H9 (cell line): ENCODE data around the gene CISD1. TPM values are rescaled to one million over a fixed set of nuclear protein-coding genes. Genes with fewer than 3 reads are reported as not detected.

ENCODE experiments used
- DNase-seq: peaks from one replicate; pipeline ENCODE4 v3.0.0-alpha.2; 2017
- H2AFZ ChIP-seq: one replicate; pipeline ENCODE4 v1.6.1; 2013; ENCODE audit warnings: mild to moderate bottlenecking, low read length, control low read depth, moderate library complexity
- H2AK5ac ChIP-seq: 2 replicates; pipeline ENCODE4 v1.6.1; 2013; ENCODE audit warnings: low read length, control low read depth, mixed read lengths; ENCODE audit not compliant: insufficient read length
- H2BK120ac ChIP-seq: one replicate; pipeline ENCODE4 v1.6.1; 2013; ENCODE audit warnings: low read depth, mild to moderate bottlenecking, low read length, control low read depth, inconsistent platforms; ENCODE audit not compliant: poor library complexity, severe bottlenecking
- H2BK12ac ChIP-seq: 2 replicates; pipeline ENCODE4 v1.6.1; 2013; ENCODE audit warnings: low read length, control low read depth, mixed read lengths, low read depth; ENCODE audit not compliant: insufficient read length
- H2BK15ac ChIP-seq: 2 replicates; pipeline ENCODE4 v1.6.1; 2013; ENCODE audit warnings: low read depth, low read length, control low read depth
- H2BK20ac ChIP-seq: one replicate; pipeline ENCODE4 v1.6.1; 2013; ENCODE audit warnings: low read depth, mild to moderate bottlenecking, low read length, control low read depth, inconsistent platforms; ENCODE audit not compliant: poor library complexity, severe bottlenecking
- H2BK5ac ChIP-seq: 2 replicates; pipeline ENCODE4 v1.6.1; 2013; ENCODE audit warnings: low read length, control low read depth, mixed read lengths; ENCODE audit not compliant: insufficient read length
- H3K14ac ChIP-seq: 2 replicates; pipeline ENCODE4 v1.6.1; 2013; ENCODE audit warnings: low read length, control low read depth; ENCODE audit not compliant: insufficient read depth
- H3K18ac ChIP-seq: 2 replicates; pipeline ENCODE4 v1.6.1; 2013; ENCODE audit warnings: low read depth, mild to moderate bottlenecking, mixed read lengths, low read length, control low read depth; ENCODE audit not compliant: insufficient read length
- H3K23ac ChIP-seq: 2 replicates; pipeline ENCODE4 v1.6.1; 2013; ENCODE audit warnings: low read length, control low read depth, mixed read lengths, low read depth; ENCODE audit not compliant: insufficient read length
- H3K23me2 ChIP-seq: 2 replicates; pipeline ENCODE4 v1.6.1; 2013; ENCODE audit warnings: low read depth, mild to moderate bottlenecking, mixed read lengths, low read length, control low read depth; ENCODE audit not compliant: insufficient read length, poor library complexity, severe bottlenecking
- H3K27ac ChIP-seq: 2 replicates; pipeline ENCODE4 v1.5.1; 2013; ENCODE audit warnings: low read length, control low read depth, mixed read lengths, low read depth; ENCODE audit not compliant: insufficient read length
- H3K27me3 ChIP-seq: 2 replicates; pipeline ENCODE4 v1.6.1; 2013; ENCODE audit warnings: low read length, control low read depth, inconsistent platforms; ENCODE audit not compliant: insufficient read depth
- H3K4ac ChIP-seq: 2 replicates; pipeline ENCODE4 v1.6.1; 2013; ENCODE audit warnings: low read depth, mild to moderate bottlenecking, control low read depth, inconsistent platforms, low read length, moderate library complexity
- H3K4me1 ChIP-seq: 2 replicates; pipeline ENCODE4 v1.6.1; 2013; ENCODE audit warnings: low read length, control low read depth, inconsistent platforms; ENCODE audit not compliant: insufficient read depth
- H3K4me2 ChIP-seq: 2 replicates; pipeline ENCODE4 v1.6.1; 2013; ENCODE audit warnings: low read length, control low read depth, mixed read lengths; ENCODE audit not compliant: insufficient read length, insufficient read depth
- H3K56ac ChIP-seq: 2 replicates; pipeline ENCODE4 v1.6.1; 2013; ENCODE audit warnings: low read depth, mild to moderate bottlenecking, mixed read lengths, low read length, control low read depth; ENCODE audit not compliant: insufficient read length
- H3K79me1 ChIP-seq: 2 replicates; pipeline ENCODE4 v1.6.1; 2013; ENCODE audit warnings: low read depth, mild to moderate bottlenecking, moderate library complexity, low read length, control low read depth, inconsistent platforms; ENCODE audit not compliant: insufficient read depth, poor library complexity, severe bottlenecking
- H3K79me2 ChIP-seq: 2 replicates; pipeline ENCODE4 v1.6.1; 2013; ENCODE audit warnings: low read length, control low read depth, inconsistent platforms; ENCODE audit not compliant: insufficient read depth
- H3K9ac ChIP-seq: 2 replicates; pipeline ENCODE4 v1.6.1; 2013; ENCODE audit warnings: low read length, control low read depth, mixed read lengths; ENCODE audit not compliant: insufficient read length; ENCODE audit errors: extremely low read depth
- H3K9me3 ChIP-seq: one replicate; pipeline ENCODE4 v1.6.1; 2013; ENCODE audit warnings: low read depth, low read length, inconsistent platforms; ENCODE audit not compliant: control insufficient read depth
- H3T11ph ChIP-seq: one replicate; pipeline ENCODE4 v1.6.1; 2013; ENCODE audit warnings: mild to moderate bottlenecking, low read length, control low read depth, inconsistent platforms
- H4K20me1 ChIP-seq: one replicate; pipeline ENCODE4 v1.6.1; 2013; ENCODE audit not compliant: control insufficient read depth, insufficient read length, insufficient read depth
- H4K5ac ChIP-seq: 2 replicates; pipeline ENCODE4 v1.6.1; 2013; ENCODE audit warnings: low read depth, mild to moderate bottlenecking, mixed read lengths, low read length, control low read depth; ENCODE audit not compliant: insufficient read length
- H4K8ac ChIP-seq: replicated peaks from 2 replicates; pipeline ENCODE4 v1.6.1; 2013; ENCODE audit warnings: low read length, control low read depth, mixed read lengths, low read depth; ENCODE audit not compliant: insufficient read length
- H4K91ac ChIP-seq: 2 replicates; pipeline ENCODE4 v1.6.1; 2013; ENCODE audit warnings: low read depth, mild to moderate bottlenecking, moderate library complexity, mixed read lengths, low read length, control low read depth; ENCODE audit not compliant: insufficient read length
- H3K27ac Mint-ChIP-seq, 3 experiments: 2 replicates in 2 of 3; 3 replicates in 1 of 3; pipeline ENCODE4 v1.8.0; 2020 to 2021; ENCODE audit warnings: mixed read lengths in 3 of 3, mild to moderate bottlenecking in 1 of 3, moderate library complexity in 1 of 3
- H3K27me3 Mint-ChIP-seq: 2 replicates; pipeline ENCODE4 v1.8.0; 2021; ENCODE audit warnings: low read depth, mild to moderate bottlenecking, moderate library complexity, mixed read lengths
- H3K36me3 Mint-ChIP-seq, 3 experiments: 2 replicates in 2 of 3; 3 replicates in 1 of 3; pipeline ENCODE4 v1.8.0; 2020 to 2021; ENCODE audit warnings: low read depth in 3 of 3, mixed read lengths in 3 of 3; ENCODE audit not compliant: insufficient read depth in 1 of 3
- H3K4me1 Mint-ChIP-seq, 2 experiments: 2 replicates each; pipeline ENCODE4 v1.8.0; 2020; ENCODE audit warnings: mixed read lengths in 2 of 2
- H3K4me3 Mint-ChIP-seq, 2 experiments: 2 replicates in 1 of 2; 3 replicates in 1 of 2; pipeline ENCODE4 v1.8.0; 2020 to 2021; ENCODE audit warnings: mild to moderate bottlenecking in 2 of 2, mixed read lengths in 2 of 2, moderate library complexity in 1 of 2
- H3K9me3 Mint-ChIP-seq, 2 experiments: 2 replicates in 1 of 2; 3 replicates in 1 of 2; pipeline ENCODE4 v1.8.0; 2020; ENCODE audit warnings: mild to moderate bottlenecking in 2 of 2, mixed read lengths in 2 of 2, moderate library complexity in 1 of 2
- CTCF ChIP-seq: fragments of 200-600 bp; sonication (generic); conservative IDR thresholded peaks from 3 replicates; pipeline ENCODE4 v1.8.0; 2021; ENCODE audit warnings: antibody characterized with exemption, mild to moderate bottlenecking
- WGBS: extraction: QIAGEN DNeasy Blood & Tissue Kit; methylation state at CpG from one replicate; pipeline ENCODE4 v1.1.7; 2013; ENCODE audit warnings: missing lambda C conversion rate, low lambda C conversion rate, mixed read lengths; ENCODE audit not compliant: insufficient read length; ENCODE audit errors: extremely low coverage; 5-methylcytosine and 5-hydroxymethylcytosine counted together
- total RNA-seq: library from RNA; stranded (reverse); gene quantifications from 2 replicates; pipeline ENCODE4 v1.2.1, GENCODE V29; 2021

CISD1 gene
- total RNA-seq, 1 experiment from 2014 or later, result 42.0 TPM

GRCh38 chr10:58237014-58237834 is 31.7 kb upstream of the CISD1 start:
- no peak overlapping the region for H3K27ac ChIP-seq
- Mint-ChIP-seq H3K9me3 (peaks cover 11 to 13% of the 10 kb centered on the region in 2 experiments), H3K27ac (no peak overlapping the region), H3K36me3 (peaks cover 35 to 51% (median 45%) of the 10 kb centered on the region in 3 experiments), H3K27me3 (no peaks in the 10 kb centered on the region), H3K4me1 (peaks cover 19 to 23% of the 10 kb centered on the region in 2 experiments), H3K4me3 (no peak overlapping the region)
- no peak overlapping the region for H3K56ac ChIP-seq
- no peak overlapping the region for H2BK15ac ChIP-seq
- no peaks in the 10 kb centered on the region for H3K23me2 ChIP-seq
- H3K4me1 ChIP-seq, result peaks cover 2% of the 10 kb centered on the region; the same call in 1 of the 2 replicates
- no peak overlapping the region for H2BK20ac ChIP-seq
- H3K9ac ChIP-seq, result no peak overlapping the region
- H2BK5ac ChIP-seq, result no peak overlapping the region
- H4K5ac ChIP-seq, result no peak overlapping the region
- no peak overlapping the region for H2AK5ac ChIP-seq
- no peak overlapping the region for H3K18ac ChIP-seq
- WGBS, result no CpG with 5 or more reads among the region's 3 CpGs
- no peak for TF ChIP-seq CTCF
- no peaks in the 10 kb centered on the region for H3K79me1 ChIP-seq
- H2BK120ac ChIP-seq, result no peak overlapping the region
- H4K20me1 ChIP-seq, result no peaks in the 10 kb centered on the region
- no peak overlapping the region for H4K91ac ChIP-seq
- H2AFZ ChIP-seq, result no peak overlapping the region
- H3K79me2 ChIP-seq, result no peaks in the 10 kb centered on the region
- H3K27me3 ChIP-seq, result no peaks in the 10 kb centered on the region
- no peak overlapping the region for H3T11ph ChIP-seq
- no peaks in the 10 kb centered on the region for H3K9me3 ChIP-seq
- no peak overlapping the region for H3K23ac ChIP-seq
- H4K8ac ChIP-seq, result no peak overlapping the region
- no peak for DNase-seq
- no peak overlapping the region for H2BK12ac ChIP-seq
- no peak overlapping the region for H3K14ac ChIP-seq
- H3K4ac ChIP-seq, result no peak overlapping the region
- no peak overlapping the region for H3K4me2 ChIP-seq
